ENCODE results near the gene SMAD7. TPM values are rescaled to one million over a fixed set of nuclear protein-coding genes. Genes with fewer than 3 reads are reported as not detected.

SMAD7 gene
- polyA plus RNA-seq, 1 donor, result 7.4 TPM

- no peak for DNase-seq (ENCODE audit: low read depth)
These were observed 37.1 kb upstream of the SMAD7 start for GRCh38 chr18:48987821-48988220.

- DNase-seq (ENCODE audit: low read depth), result no peak
These were observed 36.3 kb upstream of the SMAD7 start for GRCh38 chr18:48986851-48987761.

GRCh38 chr18:48985161-48985560, 34.4 kb upstream of the SMAD7 start:
- DNase-seq (ENCODE audit: low read depth), result no peak

- no peak for DNase-seq (ENCODE audit: low read depth)
These were observed 33.1 kb upstream of the SMAD7 start for GRCh38 chr18:48983793-48984437.

GRCh38 chr18:48982266-48982665, 31.5 kb upstream of the SMAD7 start:
- no peak for DNase-seq (ENCODE audit: low read depth)

GRCh38 chr18:48979944-48980890, 29.5 kb upstream of the SMAD7 start:
- DNase-seq (ENCODE audit: low read depth), result no peak

- no peak for DNase-seq (ENCODE audit: low read depth)
These were observed 27.1 kb upstream of the SMAD7 start for GRCh38 chr18:48977914-48978313.

- DNase-seq (ENCODE audit: low read depth), result no peak
These were observed 25.3 kb upstream of the SMAD7 start for GRCh38 chr18:48975817-48976649.

- DNase-seq (ENCODE audit: low read depth), result no peak
These were observed 24.5 kb upstream of the SMAD7 start for GRCh38 chr18:48975120-48975816.

- no peak for DNase-seq (ENCODE audit: low read depth)
These were observed 23.7 kb upstream of the SMAD7 start for GRCh38 chr18:48974304-48975119.

GRCh38 chr18:48973731-48974130, 23.0 kb upstream of the SMAD7 start:
- DNase-seq (ENCODE audit: low read depth), result no peak

- no peak for DNase-seq (ENCODE audit: low read depth)
These were observed 17.8 kb upstream of the SMAD7 start for GRCh38 chr18:48968412-48969215.

GRCh38 chr18:48967545-48967944, 16.8 kb upstream of the SMAD7 start:
- DNase-seq (ENCODE audit: low read depth), result no peak

- no peak for DNase-seq (ENCODE audit: low read depth)
These were observed 15.8 kb upstream of the SMAD7 start for GRCh38 chr18:48966523-48966922.

- DNase-seq (ENCODE audit: low read depth), result no peak
These were observed 13.1 kb upstream of the SMAD7 start for GRCh38 chr18:48963586-48964470.

- no peak for DNase-seq (ENCODE audit: low read depth)
These were observed 12.3 kb upstream of the SMAD7 start for GRCh38 chr18:48962994-48963561.

- no peak for DNase-seq (ENCODE audit: low read depth)
These were observed 11.7 kb upstream of the SMAD7 start for GRCh38 chr18:48962252-48962993.

All from forelimb muscle (tissue), 1 donor.